PC-9 (cell line): ENCODE results near the gene MTUS2. TPM values are rescaled to one million over a fixed set of nuclear protein-coding genes. Genes with fewer than 3 reads are reported as not detected.

Experiments
- BruUV-seq: library from RNA; stranded (reverse); fragments of 400-500 nt; replicated peaks from 2 replicates; lab custom pipeline; 2021; lab: Mats Ljungman, UMichigan
- CTCF ChIA-PET: fragments of 300-600 bp; sonication (Branson Sonifier 250); formaldehyde crosslinking; loops from one replicate; lab custom pipeline; 2022; ENCODE audit warnings: antibody characterized with exemption; lab: Charles Lee
- POLR2A ChIA-PET: fragments of 300-600 bp; sonication (Branson Sonifier 250); formaldehyde crosslinking; loops from one replicate; lab custom pipeline; 2022; ENCODE audit warnings: antibody characterized with exemption; ENCODE audit not compliant: unreplicated experiment; lab: Charles Lee
- DNase-seq, 2 experiments: peaks; one replicate each; pipeline versions ENCODE4 v3.0.0 to v3.0.0-alpha.2; 2015 to 2022; ENCODE audit warnings: mixed read lengths in 1 of 2
- H2AFZ ChIP-seq: fragments of 200-600 bp; sonication (generic); 2 replicates; pipeline ENCODE4 v1.8.1; 2017; ENCODE audit warnings: antibody characterized with exemption
- H3F3A ChIP-seq: fragments of 200-600 bp; sonication (generic); 2 replicates; pipeline ENCODE4 v1.8.1; 2017; ENCODE audit warnings: antibody characterized with exemption, mild to moderate bottlenecking, low read depth; ENCODE audit not compliant: insufficient read depth
- H3K27ac ChIP-seq: fragments of 200-600 bp; sonication (generic); 2 replicates; pipeline ENCODE4 v1.6.1; 2016; ENCODE audit warnings: mixed run types
- H3K27me3 ChIP-seq: fragments of 200-600 bp; sonication (generic); 2 replicates; pipeline ENCODE4 v1.6.1; 2016; ENCODE audit warnings: low read depth, mixed run types; ENCODE audit not compliant: insufficient read depth
- H3K36me3 ChIP-seq: fragments of 200-600 bp; sonication (generic); 2 replicates; pipeline ENCODE4 v1.6.1; 2016; ENCODE audit warnings: low read depth, mixed run types
- H3K4me1 ChIP-seq: fragments of 200-600 bp; sonication (generic); replicated peaks from 2 replicates; pipeline ENCODE4 v1.6.1; 2016; ENCODE audit warnings: mixed run types; ENCODE audit not compliant: insufficient read depth
- H3K4me2 ChIP-seq: fragments of 200-600 bp; sonication (generic); 2 replicates; pipeline ENCODE4 v1.6.1; 2017; ENCODE audit warnings: mixed run types
- H3K4me3 ChIP-seq: fragments of 200-600 bp; sonication (generic); 2 replicates; pipeline ENCODE4 v1.6.1; 2016; ENCODE audit warnings: mixed run types
- H3K79me2 ChIP-seq: fragments of 200-600 bp; sonication (generic); 2 replicates; pipeline ENCODE4 v1.6.1; 2017; ENCODE audit warnings: low read depth, mixed run types
- H3K9me2 ChIP-seq: fragments of 200-600 bp; sonication (generic); 2 replicates; pipeline ENCODE4 v1.8.1; 2017; ENCODE audit warnings: mild to moderate bottlenecking; ENCODE audit not compliant: insufficient read depth
- H3K9me3 ChIP-seq: fragments of 200-600 bp; sonication (generic); 2 replicates; pipeline ENCODE4 v1.8.1; 2016; ENCODE audit warnings: low read depth; ENCODE audit not compliant: insufficient read depth
- H4K20me1 ChIP-seq: fragments of 200-600 bp; sonication (generic); 2 replicates; pipeline ENCODE4 v1.8.1; 2017; ENCODE audit not compliant: insufficient read depth
- CTCF ChIP-seq: fragments of 200-600 bp; sonication (generic); conservative IDR thresholded peaks from 2 replicates; pipeline ENCODE4 v1.6.1; 2017; ENCODE audit warnings: mixed run types, antibody characterized with exemption, mild to moderate bottlenecking, moderate library complexity
- EZH2 ChIP-seq: fragments of 200-600 bp; sonication (generic); IDR thresholded peaks from 2 replicates; pipeline ENCODE4 v1.8.0; 2017; ENCODE audit warnings: antibody characterized with exemption, low read depth
- intact Hi-C: fragments of 100-400 bp; cut with micrococcal nuclease; formaldehyde crosslinking; loops from one replicate; pipeline ENCODE4 v1.10.0; 2022; ENCODE audit not compliant: unreplicated experiment
- total RNA-seq: library from RNA; stranded (reverse); gene quantifications from 2 replicates; pipeline ENCODE4 v1.2.3, GENCODE V29; 2021

The MTUS2 gene
- total RNA-seq, 1 experiment from 2014 or later: not detected

GRCh38 chr13:28850226-28850625 is 30.1 kb downstream of the MTUS2 start:
- ChIA-PET CTCF (no interaction called here), POLR2A (no interaction called here)
- no peak for TF ChIP-seq EZH2
- TF ChIP-seq CTCF: no peak
- no peak overlapping the region for H3K27ac ChIP-seq
- H3K27me3 ChIP-seq: peaks cover 39% of the 10 kb centered on the region
- no peaks in the 10 kb centered on the region for H3K9me3 ChIP-seq
- no peak overlapping the region for H2AFZ ChIP-seq
- H3K79me2 ChIP-seq: no peaks in the 10 kb centered on the region
- H3K4me2 ChIP-seq: no peak overlapping the region
- no peaks in the 10 kb centered on the region for H3K4me1 ChIP-seq
- no peaks in the 10 kb centered on the region for H3K9me2 ChIP-seq
- no peaks in the 10 kb centered on the region for H4K20me1 ChIP-seq
- intact Hi-C loops: no loop called here
- H3K36me3 ChIP-seq: no peaks in the 10 kb centered on the region
- H3K4me3 ChIP-seq: no peak overlapping the region
- H3F3A ChIP-seq: no peaks in the 10 kb centered on the region
- BruUV-seq: no TSS peak
- no peak for DNase-seq

GRCh38 chr13:28851422-28851821 is 31.3 kb downstream of the MTUS2 start:
- Histone ChIP-seq H3K36me3 (no peaks in the 10 kb centered on the region), H3K27ac (no peak overlapping the region), H2AFZ (no peak overlapping the region), H3K4me2 (no peak overlapping the region), H3K4me1 (no peaks in the 10 kb centered on the region), H4K20me1 (no peaks in the 10 kb centered on the region), H3K9me2 (no peaks in the 10 kb centered on the region), H3K9me3 (no peaks in the 10 kb centered on the region), H3F3A (no peaks in the 10 kb centered on the region), H3K4me3 (no peak overlapping the region), H3K27me3 (peaks cover 31% of the 10 kb centered on the region), H3K79me2 (no peaks in the 10 kb centered on the region)
- ChIA-PET CTCF (no interaction called here), POLR2A (no interaction called here)
- DNase-seq: no peak
- TF ChIP-seq CTCF (no peak), EZH2 (no peak)
- no TSS peak for BruUV-seq
- intact Hi-C loops: no loop called here

GRCh38 chr13:28854657-28855056 is 34.5 kb downstream of the MTUS2 start:
- no peaks in the 10 kb centered on the region for H3K9me2 ChIP-seq
- no peaks in the 10 kb centered on the region for H3F3A ChIP-seq
- TF ChIP-seq EZH2 (no peak), CTCF (no peak)
- H3K27me3 ChIP-seq: peaks cover 37% of the 10 kb centered on the region
- H3K27ac ChIP-seq: no peak overlapping the region
- ChIA-PET POLR2A (no interaction called here), CTCF (no interaction called here)
- intact Hi-C loops: no loop called here
- no peak overlapping the region for H2AFZ ChIP-seq
- no peaks in the 10 kb centered on the region for H3K4me1 ChIP-seq
- no peaks in the 10 kb centered on the region for H3K36me3 ChIP-seq
- no peak overlapping the region for H3K4me2 ChIP-seq
- H3K79me2 ChIP-seq: no peaks in the 10 kb centered on the region
- DNase-seq: no peak
- BruUV-seq: no TSS peak
- no peak overlapping the region for H3K4me3 ChIP-seq
- H4K20me1 ChIP-seq: no peaks in the 10 kb centered on the region
- no peaks in the 10 kb centered on the region for H3K9me3 ChIP-seq
